HTERT RPE-1 (cell line): ENCODE data around the gene TTC4.

Experiments used
- in situ Hi-C: fragments of 300-500 bp; cut with MboI; formaldehyde crosslinking; loops from 4 replicates; pipeline ENCODE4 v1.14.3; 2020; ENCODE audit warnings: low sequenced_read_pairs

Gene TTC4

DNA sequence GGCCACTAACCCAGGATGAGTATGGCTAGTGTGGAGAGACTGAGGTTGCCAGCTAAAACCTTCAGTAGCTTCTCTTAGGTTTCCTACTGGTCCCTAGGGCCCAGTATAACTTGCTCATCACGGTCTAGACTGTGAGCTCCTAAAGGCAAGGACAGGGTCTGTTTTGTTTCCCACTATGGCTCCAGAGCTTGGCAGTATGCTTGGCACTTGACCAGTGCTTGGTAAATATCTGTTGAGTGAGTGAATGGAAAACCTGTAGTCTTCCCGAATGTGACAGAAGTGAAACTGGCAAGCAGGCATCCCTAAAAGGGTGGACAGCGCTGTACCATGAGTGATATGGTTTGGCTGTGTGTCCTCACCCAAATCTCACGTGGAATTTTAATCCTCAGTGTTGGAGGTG lies 61.8 kb downstream of the TTC4 start:
- in situ Hi-C loops: no loop called here

DNA sequence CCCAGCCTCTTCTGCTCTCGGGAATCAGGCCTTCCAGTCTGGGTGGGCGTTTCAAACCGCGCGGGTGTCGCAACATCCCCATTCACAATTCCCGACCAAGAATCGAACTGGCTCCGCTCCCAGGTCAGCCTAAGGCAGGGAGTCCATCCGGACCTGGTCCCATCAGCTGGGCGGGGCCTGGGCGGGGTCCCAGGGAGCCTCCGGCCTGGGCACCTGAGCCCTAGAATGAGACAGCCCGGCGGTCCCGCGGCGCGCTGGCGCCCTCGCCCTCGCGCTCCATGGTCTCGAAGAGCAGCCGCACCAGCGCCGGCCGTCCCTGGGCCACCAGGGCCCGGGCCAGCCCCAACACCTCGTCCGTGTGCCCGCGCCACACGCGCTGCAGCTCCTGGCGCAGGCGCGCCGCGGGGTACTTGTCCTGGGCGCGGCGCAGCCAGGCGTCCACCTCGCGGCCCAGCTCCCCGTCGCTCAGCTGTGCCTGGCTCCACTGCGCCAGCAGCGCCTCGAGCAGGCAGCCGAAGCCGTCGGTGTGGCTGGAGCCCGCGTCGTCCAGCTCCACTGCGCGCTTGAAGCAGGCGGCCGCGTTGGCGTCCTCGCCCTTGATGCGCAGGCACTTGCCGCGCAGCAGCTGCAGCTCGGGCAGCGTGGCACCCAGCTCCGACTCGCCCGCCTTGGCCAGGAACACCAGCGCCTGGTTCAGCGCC lies 65.5 kb downstream of the TTC4 start:
- in situ Hi-C loops: no loop called here

DNA sequence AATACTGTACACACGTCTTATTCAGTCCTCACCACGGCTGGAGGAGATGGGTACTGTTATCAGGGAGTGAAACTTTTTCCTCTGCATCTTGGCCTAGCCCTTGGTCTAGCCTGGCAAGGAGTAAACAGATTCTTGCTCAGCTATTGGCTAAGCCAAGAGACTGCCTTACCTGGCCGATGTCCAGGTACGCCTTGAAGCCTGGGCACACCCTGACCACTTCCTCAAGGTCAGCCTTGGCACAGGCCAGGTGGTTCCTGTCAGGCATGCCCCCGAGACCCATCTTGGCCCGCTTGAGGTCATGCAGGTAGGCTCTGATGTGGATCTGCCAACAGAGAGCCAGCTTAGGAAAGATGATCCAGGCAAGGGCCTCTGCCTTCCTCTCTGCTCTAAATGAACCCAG lies 66.5 kb downstream of the TTC4 start:
- in situ Hi-C loops: no loop called here

DNA sequence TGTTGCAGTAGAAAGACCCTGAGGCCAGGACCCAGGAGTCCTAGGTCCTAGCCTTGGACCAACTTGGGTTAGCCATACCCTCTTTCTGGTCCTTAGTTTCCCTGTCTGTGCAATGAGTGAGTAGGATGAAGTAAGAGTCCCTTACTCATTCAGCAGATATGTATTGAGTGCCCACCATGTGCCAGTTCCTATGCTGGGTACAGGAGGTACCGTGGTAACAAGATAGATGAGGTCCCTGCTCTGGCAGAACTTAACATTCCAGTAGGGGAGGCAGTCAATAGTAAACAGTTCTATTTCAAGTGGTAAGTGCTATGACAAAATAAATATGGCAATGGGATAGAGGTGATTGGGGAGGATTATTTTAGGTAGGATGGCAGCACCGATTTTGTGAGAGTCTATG lies 66.9 kb downstream of the TTC4 start:
- in situ Hi-C loops: no loop called here

DNA sequence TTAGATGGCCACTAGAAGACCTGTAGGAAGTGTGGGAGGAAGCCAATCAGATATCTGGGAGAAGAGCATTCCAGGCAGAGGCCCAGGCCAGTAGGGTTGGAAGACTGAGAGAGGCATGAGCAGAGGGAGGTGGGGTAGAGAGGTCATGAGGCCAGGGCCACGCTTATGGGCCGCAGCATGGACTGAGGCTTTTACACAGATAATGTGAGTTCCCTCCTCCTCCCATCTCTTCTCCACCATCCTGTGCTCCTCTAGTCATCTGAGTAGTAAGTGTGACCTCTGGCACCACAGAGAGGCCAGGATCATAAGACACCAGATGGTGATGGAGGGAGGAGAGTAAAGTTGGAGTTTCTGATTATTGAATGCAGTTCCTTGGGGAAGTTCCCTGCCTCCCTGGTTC lies 68.4 kb downstream of the TTC4 start:
- in situ Hi-C loops: no loop called here

DNA sequence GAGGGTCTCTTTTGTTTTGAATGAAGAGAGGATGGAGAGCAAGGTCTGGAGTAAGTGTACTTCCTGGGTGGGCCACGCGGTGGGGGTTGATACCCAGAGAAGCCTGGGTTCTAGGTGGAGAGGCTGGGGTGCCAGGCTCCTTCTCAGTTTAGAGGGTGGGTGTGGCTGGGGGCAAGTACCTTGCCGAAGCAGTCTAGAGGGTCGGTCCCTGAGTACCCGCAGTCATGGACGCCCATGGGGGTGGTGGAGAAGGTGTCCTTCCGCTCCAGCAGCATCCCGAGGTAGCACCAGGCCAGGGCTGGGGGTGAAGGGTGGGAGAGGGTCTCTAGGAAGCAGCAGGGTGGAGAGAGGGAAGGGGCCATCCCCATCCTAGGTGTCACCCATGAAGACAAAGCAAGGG lies 71.1 kb downstream of the TTC4 start:
- in situ Hi-C loops: no loop called here

DNA sequence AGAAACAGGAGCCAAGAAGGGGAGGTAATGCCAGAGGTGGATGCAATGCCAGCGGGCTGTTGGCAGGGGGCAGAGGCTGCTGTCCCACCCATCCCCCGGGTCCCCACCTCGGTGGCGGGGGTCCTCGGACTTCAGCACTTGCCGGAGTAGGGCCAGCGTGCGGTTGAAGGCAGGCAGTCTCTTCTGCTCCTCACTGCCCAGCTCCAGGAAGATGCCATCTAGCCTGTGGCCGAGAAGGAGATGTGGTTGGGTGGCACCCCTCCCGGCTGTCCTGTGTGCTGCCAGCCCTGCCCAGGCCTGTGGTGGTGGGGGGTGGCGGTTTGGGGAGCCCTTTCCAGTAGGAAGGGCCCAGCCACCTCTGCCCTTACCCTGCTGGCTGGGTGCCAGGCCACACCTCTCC lies 71.9 kb downstream of the TTC4 start:
- in situ Hi-C loops: no loop called here

DNA sequence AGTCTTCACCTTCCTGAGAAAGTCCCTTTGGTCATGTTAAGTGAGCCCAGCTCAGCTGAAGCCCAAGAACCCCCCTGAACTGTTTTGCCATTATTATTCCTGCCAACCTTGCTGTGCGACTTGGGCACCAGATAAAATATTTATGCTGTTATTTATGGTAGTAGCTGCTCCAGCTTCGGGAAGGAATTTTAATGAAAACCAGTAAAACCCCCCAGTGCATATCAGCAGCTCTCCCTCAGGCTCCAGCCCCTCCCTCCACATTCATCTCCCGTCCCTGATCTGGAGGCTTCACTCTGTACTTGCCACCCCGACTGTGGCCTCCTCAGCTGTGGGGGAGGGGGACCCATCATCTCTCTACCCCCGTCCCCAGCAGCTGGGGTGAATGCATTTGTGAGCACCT lies 72.8 kb downstream of the TTC4 start:
- in situ Hi-C loops: no loop called here

DNA sequence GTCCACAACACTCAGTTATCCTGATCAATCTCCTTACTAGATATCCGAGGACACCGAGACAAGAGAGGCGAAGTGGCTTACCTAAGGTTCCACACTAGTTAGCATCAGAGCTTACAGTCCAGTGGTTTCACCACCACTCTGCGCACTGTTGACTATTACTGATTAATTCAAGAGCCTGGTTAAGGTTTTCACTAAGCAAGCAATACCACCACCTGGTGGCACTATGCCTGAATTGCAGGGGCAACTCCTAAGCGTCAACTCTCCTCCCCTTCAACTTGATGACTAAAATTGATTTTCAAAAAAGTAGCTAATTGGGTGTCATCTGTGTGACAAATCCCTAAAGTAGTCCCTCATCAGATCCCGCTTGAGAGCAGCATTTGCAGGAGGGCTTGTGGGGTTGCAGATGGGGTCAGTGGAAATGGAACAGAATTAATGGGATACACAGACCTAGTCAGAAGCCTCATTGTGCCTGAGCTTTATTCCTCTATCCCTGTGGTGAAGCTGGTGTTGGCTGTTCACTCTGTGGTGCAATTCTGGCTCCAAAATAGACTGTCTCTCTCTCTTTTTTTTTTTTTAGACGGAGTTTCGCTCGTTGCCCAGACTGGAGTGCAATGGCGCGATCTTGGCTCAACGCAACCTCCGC lies 76.3 kb downstream of the TTC4 start:
- in situ Hi-C loops: no loop called here
